ENCODE data around the gene TWF2.

The TWF2 gene

GRCh38 chr3:52188556-52188955 lies 50.4 kb downstream of the TWF2 start:
- TF ChIP-seq POLR2A (IDR thresholded peaks at IDR 0.05; ENCODE audit: low read length) (no peak), GATA1 (IDR thresholded peaks at IDR 0.05; ENCODE audit: low read depth, low read length) (no peak)

GRCh38 chr3:52186729-52187128 lies 52.2 kb downstream of the TWF2 start:
- TF ChIP-seq GATA1 (IDR thresholded peaks at IDR 0.05; ENCODE audit: low read depth, low read length) (no peak), POLR2A (IDR thresholded peaks at IDR 0.05; ENCODE audit: low read length) (no peak)
- no peak for DNase-seq

More at GRCh38 chr3:52188556-52188955, 50.4 kb downstream of the TWF2 start:
- peak; percentile 49 to 53 for DNase-seq

GRCh38 chr3:52185837-52186236 lies 53.1 kb downstream of the TWF2 start:
- TF ChIP-seq GATA1 (IDR thresholded peaks at IDR 0.05; ENCODE audit: low read depth, low read length) (no peak), POLR2A (IDR thresholded peaks at IDR 0.05; ENCODE audit: low read length) (no peak)
- no peak for DNase-seq

- TF ChIP-seq POLR2A (IDR thresholded peaks at IDR 0.05; ENCODE audit: low read length): no peak
- TF ChIP-seq GATA1 (IDR thresholded peaks at IDR 0.05; ENCODE audit: low read depth, low read length): no peak
- no peak for DNase-seq
Observed at GRCh38 chr3:52185311-52185710, 53.6 kb downstream of the TWF2 start.

GRCh38 chr3:52184690-52185089 lies 54.3 kb downstream of the TWF2 start:
- TF ChIP-seq GATA1 (IDR thresholded peaks at IDR 0.05; ENCODE audit: low read depth, low read length): no peak
- no peak for TF ChIP-seq POLR2A (IDR thresholded peaks at IDR 0.05; ENCODE audit: low read length)
- DNase-seq: no peak

- no peak for DNase-seq
- TF ChIP-seq POLR2A (IDR thresholded peaks at IDR 0.05; ENCODE audit: low read length) (no peak), GATA1 (IDR thresholded peaks at IDR 0.05; ENCODE audit: low read depth, low read length) (no peak)
Observed at GRCh38 chr3:52183786-52184445, 55.0 kb downstream of the TWF2 start.

GRCh38 chr3:52182691-52183090 lies 56.3 kb downstream of the TWF2 start:
- no peak for DNase-seq
- TF ChIP-seq POLR2A (IDR thresholded peaks at IDR 0.05; ENCODE audit: low read length) (no peak), GATA1 (IDR thresholded peaks at IDR 0.05; ENCODE audit: low read depth, low read length) (no peak)

GRCh38 chr3:52182196-52182595 lies 56.8 kb downstream of the TWF2 start:
- DNase-seq: peak; percentile 69 to 81
- TF ChIP-seq GATA1 (IDR thresholded peaks at IDR 0.05; ENCODE audit: low read depth, low read length): no peak
- no peak for TF ChIP-seq POLR2A (IDR thresholded peaks at IDR 0.05; ENCODE audit: low read length)

- TF ChIP-seq POLR2A (IDR thresholded peaks at IDR 0.05; ENCODE audit: low read length) (no peak), GATA1 (IDR thresholded peaks at IDR 0.05; ENCODE audit: low read depth, low read length) (no peak)
- no peak for DNase-seq
Observed at GRCh38 chr3:52181543-52181942, 57.4 kb downstream of the TWF2 start.
